ENCODE data around the gene CARD11.

CARD11 gene

GRCh38 chr7:2912684-2913439 is 130.8 kb downstream of the CARD11 start:
- no peak for DNase-seq (ENCODE audit: low read depth in 1 of 2, low spot score in 1 of 2)

- DNase-seq (ENCODE audit: low read depth in 1 of 2, low spot score in 1 of 2), result no peak
These were observed 132.2 kb downstream of the CARD11 start for GRCh38 chr7:2911466-2911865.

- DNase-seq (ENCODE audit: low read depth in 1 of 2, low spot score in 1 of 2), result no peak
These were observed 134.1 kb downstream of the CARD11 start for GRCh38 chr7:2909471-2910039.

GRCh38 chr7:2909043-2909442 is 134.6 kb downstream of the CARD11 start:
- DNase-seq (ENCODE audit: low read depth in 1 of 2, low spot score in 1 of 2), result no peak

GRCh38 chr7:2908103-2908683 is 135.5 kb downstream of the CARD11 start:
- DNase-seq (ENCODE audit: low read depth in 1 of 2, low spot score in 1 of 2), result no peak

- no peak for DNase-seq (ENCODE audit: low read depth in 1 of 2, low spot score in 1 of 2)
These were observed 137.3 kb downstream of the CARD11 start for GRCh38 chr7:2906197-2906931.

GRCh38 chr7:2905500-2905899 is 138.2 kb downstream of the CARD11 start:
- DNase-seq (ENCODE audit: low read depth in 1 of 2, low spot score in 1 of 2), result no peak

GRCh38 chr7:2905027-2905426 is 138.6 kb downstream of the CARD11 start:
- DNase-seq (ENCODE audit: low read depth in 1 of 2, low spot score in 1 of 2), result no peak

- no peak for DNase-seq (ENCODE audit: low read depth in 1 of 2, low spot score in 1 of 2)
These were observed 139.5 kb downstream of the CARD11 start for GRCh38 chr7:2904202-2904601.

- no peak for DNase-seq (ENCODE audit: low read depth in 1 of 2, low spot score in 1 of 2)
These were observed 139.9 kb downstream of the CARD11 start for GRCh38 chr7:2903682-2904162.

GRCh38 chr7:2897023-2897422 is 146.6 kb downstream of the CARD11 start:
- no peak for DNase-seq (ENCODE audit: low read depth in 1 of 2, low spot score in 1 of 2)

GRCh38 chr7:2896131-2896530 is 147.5 kb downstream of the CARD11 start:
- DNase-seq (ENCODE audit: low read depth in 1 of 2, low spot score in 1 of 2), result no peak

- no peak for DNase-seq (ENCODE audit: low read depth in 1 of 2, low spot score in 1 of 2)
These were observed 149.3 kb downstream of the CARD11 start for GRCh38 chr7:2894118-2894940.

- no peak for DNase-seq (ENCODE audit: low read depth in 1 of 2, low spot score in 1 of 2)
These were observed 150.2 kb downstream of the CARD11 start for GRCh38 chr7:2893411-2893861.

- DNase-seq (ENCODE audit: low read depth in 1 of 2, low spot score in 1 of 2), result no peak
These were observed 151.1 kb downstream of the CARD11 start for GRCh38 chr7:2892549-2892948.

- no peak for DNase-seq (ENCODE audit: low read depth in 1 of 2, low spot score in 1 of 2)
These were observed 155.9 kb downstream of the CARD11 start for GRCh38 chr7:2887816-2888215.

- no peak for DNase-seq (ENCODE audit: low read depth in 1 of 2, low spot score in 1 of 2)
These were observed 156.8 kb downstream of the CARD11 start for GRCh38 chr7:2886900-2887299.

- no peak for DNase-seq (ENCODE audit: low read depth in 1 of 2, low spot score in 1 of 2)
These were observed 157.3 kb downstream of the CARD11 start for GRCh38 chr7:2886391-2886790.

GRCh38 chr7:2884161-2884560 is 159.5 kb downstream of the CARD11 start:
- DNase-seq (ENCODE audit: low read depth in 1 of 2, low spot score in 1 of 2), result no peak

- DNase-seq (ENCODE audit: low read depth in 1 of 2, low spot score in 1 of 2), result no peak
These were observed 160.6 kb downstream of the CARD11 start for GRCh38 chr7:2883101-2883500.

- no peak for DNase-seq (ENCODE audit: low read depth in 1 of 2, low spot score in 1 of 2)
These were observed 161.6 kb downstream of the CARD11 start for GRCh38 chr7:2882111-2882510.

Data from stimulated activated CD4-positive, alpha-beta T cell treated with anti-CD3 and anti-CD28 coated beads, Interleukin-15, amount 100 ng/mL, for 1 hour (primary cell).